Measurements from ENCODE around the gene TMEM63A. TPM values are rescaled to one million over a fixed set of nuclear protein-coding genes. Genes with fewer than 3 reads are reported as not detected.

TMEM63A gene
- total and polyA plus RNA-seq, 2 of the 13 experiments (the other 11 are each of a cell fraction or from before 2014, with no cell fraction given) = 23.9 to 53.3 TPM

DNA sequence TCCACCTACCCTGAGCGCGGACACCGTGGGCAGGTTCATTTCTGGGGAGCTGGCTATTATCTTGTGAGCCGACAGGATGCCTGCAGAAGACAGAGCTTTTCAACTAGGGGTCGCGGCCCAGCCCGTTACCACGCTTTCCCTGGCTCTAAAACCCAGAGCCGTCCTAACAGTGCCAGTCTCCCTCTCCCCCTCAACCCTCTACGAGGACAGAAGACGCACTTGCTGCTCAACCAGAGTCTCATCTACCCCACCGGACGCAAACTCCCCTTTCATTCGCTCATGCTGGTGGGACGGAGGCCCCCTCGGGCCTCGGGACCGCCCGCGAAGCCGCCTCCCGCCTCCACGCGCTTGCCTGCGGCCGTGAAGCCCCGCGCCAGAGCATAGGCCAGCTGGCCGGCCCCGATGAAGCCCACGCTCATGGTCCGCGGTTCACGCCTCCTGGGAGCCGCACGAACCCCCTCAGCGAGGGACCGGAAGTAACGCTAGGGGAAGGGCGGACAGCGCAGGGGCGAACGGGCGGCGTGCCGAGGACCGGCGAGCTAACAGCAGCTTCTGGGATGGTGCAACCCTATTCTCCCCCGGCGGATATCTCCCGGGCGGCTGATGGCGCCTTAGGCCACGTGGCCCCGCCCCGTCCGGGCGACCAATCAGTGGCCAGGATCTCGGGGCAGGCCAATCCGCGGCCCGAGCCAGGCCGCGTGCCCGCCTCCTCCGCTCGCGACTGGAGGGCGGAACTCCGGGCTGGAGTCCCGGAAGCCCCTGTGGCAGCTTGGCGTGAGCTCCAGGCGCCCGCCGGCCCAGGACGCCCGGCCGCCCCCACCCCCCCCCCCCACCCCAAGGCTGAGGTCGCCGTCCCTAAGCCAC, 41.7 kb upstream of the TMEM63A start, which contains the start of gene PYCR2 (continued):
- TF ChIP-seq ATM (IDR thresholded peaks at IDR 0.05; ENCODE audit: borderline replicate concordance) = no peak
- no peak for TF ChIP-seq LCORL (IDR thresholded peaks at IDR 0.05)
- no peak; the same call in 1 of the 2 replicates for TF ChIP-seq LCORL (CRISPR knock-in tag; IDR thresholded peaks at IDR 0.05)
- TF ChIP-seq, protein P1, sequence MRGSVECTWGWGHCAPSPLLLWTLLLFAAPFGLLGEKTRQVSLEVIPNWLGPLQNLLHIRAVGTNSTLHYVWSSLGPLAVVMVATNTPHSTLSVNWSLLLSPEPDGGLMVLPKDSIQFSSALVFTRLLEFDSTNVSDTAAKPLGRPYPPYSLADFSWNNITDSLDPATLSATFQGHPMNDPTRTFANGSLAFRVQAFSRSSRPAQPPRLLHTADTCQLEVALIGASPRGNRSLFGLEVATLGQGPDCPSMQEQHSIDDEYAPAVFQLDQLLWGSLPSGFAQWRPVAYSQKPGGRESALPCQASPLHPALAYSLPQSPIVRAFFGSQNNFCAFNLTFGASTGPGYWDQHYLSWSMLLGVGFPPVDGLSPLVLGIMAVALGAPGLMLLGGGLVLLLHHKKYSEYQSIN (CRISPR knock-in tag; IDR thresholded peaks at IDR 0.05; ENCODE audit: borderline replicate concordance) = no peak
- no peak for TF ChIP-seq MTA3 (CRISPR knock-in tag; IDR thresholded peaks at IDR 0.05)
- peak; percentile 70; the same call in 1 of the 2 replicates for TF ChIP-seq SPEN (CRISPR knock-in tag; IDR thresholded peaks at IDR 0.05; ENCODE audit: low read depth)
- TF ChIP-seq, protein P2, sequence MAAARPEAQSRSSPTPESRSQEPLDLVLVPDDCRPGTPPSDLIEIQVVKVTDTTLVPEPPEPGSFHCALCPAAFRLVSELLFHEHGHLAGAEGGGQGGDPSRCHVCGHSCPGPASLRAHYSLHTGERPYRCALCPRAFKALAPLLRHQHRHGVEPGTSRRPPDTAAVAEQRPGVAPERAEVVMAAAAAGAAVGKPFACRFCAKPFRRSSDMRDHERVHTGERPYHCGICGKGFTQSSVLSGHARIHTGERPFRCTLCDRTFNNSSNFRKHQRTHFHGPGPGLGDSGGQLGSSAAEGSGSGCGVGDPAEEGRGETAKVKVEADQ (CRISPR knock-in tag; IDR thresholded peaks at IDR 0.05; ENCODE audit: borderline replicate concordance) = peak; percentile 75; the same call in 1 of the 2 replicates
- 0 out of 2 replicates have a peak, but pooled peaks have one; percentile 76 for TF ChIP-seq ZNF616 (CRISPR knock-in tag; IDR thresholded peaks at IDR 0.05; ENCODE audit: low read depth)
- TF ChIP-seq, protein P3, sequence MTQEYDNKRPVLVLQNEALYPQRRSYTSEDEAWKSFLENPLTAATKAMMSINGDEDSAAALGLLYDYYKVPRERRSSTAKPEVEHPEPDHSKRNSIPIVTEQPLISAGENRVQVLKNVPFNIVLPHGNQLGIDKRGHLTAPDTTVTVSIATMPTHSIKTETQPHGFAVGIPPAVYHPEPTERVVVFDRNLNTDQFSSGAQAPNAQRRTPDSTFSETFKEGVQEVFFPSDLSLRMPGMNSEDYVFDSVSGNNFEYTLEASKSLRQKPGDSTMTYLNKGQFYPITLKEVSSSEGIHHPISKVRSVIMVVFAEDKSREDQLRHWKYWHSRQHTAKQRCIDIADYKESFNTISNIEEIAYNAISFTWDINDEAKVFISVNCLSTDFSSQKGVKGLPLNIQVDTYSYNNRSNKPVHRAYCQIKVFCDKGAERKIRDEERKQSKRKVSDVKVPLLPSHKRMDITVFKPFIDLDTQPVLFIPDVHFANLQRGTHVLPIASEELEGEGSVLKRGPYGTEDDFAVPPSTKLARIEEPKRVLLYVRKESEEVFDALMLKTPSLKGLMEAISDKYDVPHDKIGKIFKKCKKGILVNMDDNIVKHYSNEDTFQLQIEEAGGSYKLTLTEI (CRISPR knock-in tag; conservative IDR thresholded peaks at IDR 0.05) = no peak
- peak; percentile 68 for TF ChIP-seq SALL1 (CRISPR knock-in tag; IDR thresholded peaks at IDR 0.05)
- peak; percentile 82; the same call in 1 of the 3 replicates for TF ChIP-seq MXI1 (IDR thresholded peaks at IDR 0.05; ENCODE audit: borderline replicate concordance, low read depth, low read length)
- TF ChIP-seq, protein P4, sequence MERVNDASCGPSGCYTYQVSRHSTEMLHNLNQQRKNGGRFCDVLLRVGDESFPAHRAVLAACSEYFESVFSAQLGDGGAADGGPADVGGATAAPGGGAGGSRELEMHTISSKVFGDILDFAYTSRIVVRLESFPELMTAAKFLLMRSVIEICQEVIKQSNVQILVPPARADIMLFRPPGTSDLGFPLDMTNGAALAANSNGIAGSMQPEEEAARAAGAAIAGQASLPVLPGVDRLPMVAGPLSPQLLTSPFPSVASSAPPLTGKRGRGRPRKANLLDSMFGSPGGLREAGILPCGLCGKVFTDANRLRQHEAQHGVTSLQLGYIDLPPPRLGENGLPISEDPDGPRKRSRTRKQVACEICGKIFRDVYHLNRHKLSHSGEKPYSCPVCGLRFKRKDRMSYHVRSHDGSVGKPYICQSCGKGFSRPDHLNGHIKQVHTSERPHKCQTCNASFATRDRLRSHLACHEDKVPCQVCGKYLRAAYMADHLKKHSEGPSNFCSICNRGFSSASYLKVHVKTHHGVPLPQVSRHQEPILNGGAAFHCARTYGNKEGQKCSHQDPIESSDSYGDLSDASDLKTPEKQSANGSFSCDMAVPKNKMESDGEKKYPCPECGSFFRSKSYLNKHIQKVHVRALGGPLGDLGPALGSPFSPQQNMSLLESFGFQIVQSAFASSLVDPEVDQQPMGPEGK (CRISPR knock-in tag; IDR thresholded peaks at IDR 0.05) = peak; percentile 60
- TF ChIP-seq CBX5 (CRISPR knock-in tag; IDR thresholded peaks at IDR 0.05; ENCODE audit: borderline replicate concordance) = no peak
- TF ChIP-seq ZNF205 (CRISPR knock-in tag; IDR thresholded peaks at IDR 0.05) = 0 out of 2 replicates have a peak, but pooled peaks have one; percentile 40
- no peak; the same call in 1 of the 2 replicates for TF ChIP-seq ZNF589 (CRISPR knock-in tag; conservative IDR thresholded peaks at IDR 0.05)
- TF ChIP-seq, protein P5, sequence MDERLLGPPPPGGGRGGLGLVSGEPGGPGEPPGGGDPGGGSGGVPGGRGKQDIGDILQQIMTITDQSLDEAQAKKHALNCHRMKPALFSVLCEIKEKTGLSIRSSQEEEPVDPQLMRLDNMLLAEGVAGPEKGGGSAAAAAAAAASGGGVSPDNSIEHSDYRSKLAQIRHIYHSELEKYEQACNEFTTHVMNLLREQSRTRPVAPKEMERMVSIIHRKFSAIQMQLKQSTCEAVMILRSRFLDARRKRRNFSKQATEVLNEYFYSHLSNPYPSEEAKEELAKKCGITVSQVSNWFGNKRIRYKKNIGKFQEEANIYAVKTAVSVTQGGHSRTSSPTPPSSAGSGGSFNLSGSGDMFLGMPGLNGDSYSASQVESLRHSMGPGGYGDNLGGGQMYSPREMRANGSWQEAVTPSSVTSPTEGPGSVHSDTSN (CRISPR knock-in tag; IDR thresholded peaks at IDR 0.05) = no peak
- TF ChIP-seq GATA4 (IDR thresholded peaks at IDR 0.05; ENCODE audit: borderline replicate concordance, low read depth) = peak; percentile 64; the same call in 1 of the 2 replicates
- TF ChIP-seq, protein P6, sequence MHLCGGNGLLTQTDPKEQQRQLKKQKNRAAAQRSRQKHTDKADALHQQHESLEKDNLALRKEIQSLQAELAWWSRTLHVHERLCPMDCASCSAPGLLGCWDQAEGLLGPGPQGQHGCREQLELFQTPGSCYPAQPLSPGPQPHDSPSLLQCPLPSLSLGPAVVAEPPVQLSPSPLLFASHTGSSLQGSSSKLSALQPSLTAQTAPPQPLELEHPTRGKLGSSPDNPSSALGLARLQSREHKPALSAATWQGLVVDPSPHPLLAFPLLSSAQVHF (CRISPR knock-in tag; IDR thresholded peaks at IDR 0.05) = peak; percentile 64; the same call in 1 of the 2 replicates
- TF ChIP-seq, protein P7, sequence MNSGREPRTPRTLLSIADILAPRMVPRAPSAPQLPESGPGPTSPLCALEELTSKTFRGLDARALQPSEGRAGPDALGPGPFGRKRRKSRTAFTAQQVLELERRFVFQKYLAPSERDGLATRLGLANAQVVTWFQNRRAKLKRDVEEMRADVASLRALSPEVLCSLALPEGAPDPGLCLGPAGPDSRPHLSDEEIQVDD (CRISPR knock-in tag; IDR thresholded peaks at IDR 0.05; ENCODE audit: borderline replicate concordance) = peak; percentile 92; the same call in 1 of the 2 replicates
- TF ChIP-seq CBX1 (IDR thresholded peaks at IDR 0.05; ENCODE audit: low read depth) = peak; percentile 44

Data from HepG2 (cell line).